HepG2 (cell line): Measurements from ENCODE around the gene TWIST2. TPM values are rescaled to one million over a fixed set of nuclear protein-coding genes. Genes with fewer than 3 reads are reported as not detected.

Experiments
- ATAC-seq: fragments of 200-7000 bp; cut with Tn5 transposase; 3 replicates; pipeline ENCODE4 v1.9.1; 2020; ENCODE audit warnings: mild to moderate bottlenecking, moderate library complexity
- BruUV-seq: library from RNA; stranded (reverse); fragments of 400-500 nt; replicated peaks from 2 replicates; lab custom pipeline; 2021; lab: Mats Ljungman, UMichigan
- CTCF ChIA-PET: fragments of 300-600 bp; formaldehyde crosslinking; extraction: SDS; loops from one replicate; lab custom pipeline; 2021; ENCODE audit warnings: low total read pairs, inconsistent platforms, low intra/inter-chr PET ratio; lab: Yijun Ruan, JAX
- POLR2A ChIA-PET: fragments of 350-600 bp; sonication (Branson Sonifier 250); formaldehyde crosslinking; loops from one replicate; lab custom pipeline; 2020; ENCODE audit warnings: antibody characterized with exemption, inconsistent platforms; lab: Yijun Ruan, JAX
- DNase-seq: peaks from one replicate; pipeline ENCODE4 v3.0.0-alpha.2; 2015; ENCODE audit warnings: low spot score
- FAIRE-seq: peaks from 3 replicates; lab custom pipeline; 2011; peaks lifted over from hg19 to GRCh38; lab: Jason Lieb, UNC
- H2AFZ ChIP-seq: one replicate; pipeline ENCODE4 v1.6.1; 2011; ENCODE audit warnings: low read length, inconsistent platforms
- H3K27ac ChIP-seq: fragments of 300-600 bp; 3 replicates; pipeline ENCODE4 v1.8.0; 2011; ENCODE audit warnings: mixed run types, mild to moderate bottlenecking, mixed read lengths, low read length, inconsistent platforms; ENCODE audit not compliant: insufficient read depth; ENCODE audit errors: extremely low read length
- H3K27me3 ChIP-seq, 2 experiments: fragments of 200-600 bp in 1 of 2; 2 replicates in 1 of 2; 3 replicates in 1 of 2; pipeline versions ENCODE4 v1.6.0 to v1.8.0; 2011; ENCODE audit warnings: low read length in 2 of 2, mild to moderate bottlenecking in 2 of 2, moderate library complexity in 2 of 2, inconsistent platforms in 1 of 2; ENCODE audit not compliant: insufficient read depth in 2 of 2, control insufficient read depth in 1 of 2
- H3K36me3 ChIP-seq, 2 experiments: fragments of 200-600 bp in 1 of 2; replicated peaks in 1 of 2; 2 replicates in 1 of 2; 3 replicates in 1 of 2; pipeline versions ENCODE4 v1.5.1 to v1.8.0; 2011; ENCODE audit warnings: low read length in 2 of 2, inconsistent platforms in 1 of 2; ENCODE audit not compliant: insufficient read depth in 2 of 2, control insufficient read depth in 1 of 2
- H3K4me1 ChIP-seq: 2 replicates; pipeline ENCODE4 v1.5.1; 2012; ENCODE audit warnings: low read length, inconsistent platforms; ENCODE audit not compliant: insufficient read depth
- H3K4me2 ChIP-seq: 2 replicates; pipeline ENCODE4 v1.6.0; 2011; ENCODE audit warnings: low read depth, low read length, inconsistent platforms
- H3K4me3 ChIP-seq, 3 experiments: fragments of 200-600 bp in 1 of 3; sonication (generic), shearing (Covaris generic) in 1 of 3; replicated peaks in 1 of 3; 2 replicates each; pipeline ENCODE4 v1.5.1; 2011 to 2016; ENCODE audit warnings: low read length in 3 of 3, inconsistent platforms in 2 of 3, low read depth in 2 of 3, mild to moderate bottlenecking in 2 of 3, control low read depth in 1 of 3, mixed read lengths in 1 of 3; ENCODE audit not compliant: insufficient read depth in 1 of 3
- H3K79me2 ChIP-seq: one replicate; pipeline ENCODE4 v1.6.1; 2011; ENCODE audit warnings: low read length, inconsistent platforms; ENCODE audit not compliant: insufficient read depth
- H3K9ac ChIP-seq: 2 replicates; pipeline ENCODE4 v1.6.0; 2011; ENCODE audit warnings: mild to moderate bottlenecking, low read depth, low read length, inconsistent platforms; ENCODE audit not compliant: insufficient read depth
- H3K9me3 ChIP-seq: 2 replicates; pipeline ENCODE4 v1.5.1; 2012; ENCODE audit warnings: mild to moderate bottlenecking, low read length
- H4K20me1 ChIP-seq: 2 replicates; pipeline ENCODE4 v1.6.0; 2011; ENCODE audit warnings: inconsistent platforms, mild to moderate bottlenecking, low read length, moderate library complexity; ENCODE audit not compliant: insufficient read depth
- CTCF ChIP-seq: sonication (generic); formaldehyde crosslinking; IDR thresholded peaks from 2 replicates; pipeline ENCODE4 v1.5.0; 2020; ENCODE audit warnings: mild to moderate bottlenecking, missing genetic modification reagents, moderate library complexity
- MLXIP ChIP-seq: sonication (generic); formaldehyde crosslinking; IDR thresholded peaks from 2 replicates; pipeline ENCODE4 v1.9.0; 2021; ENCODE audit warnings: missing genetic modification reagents, borderline replicate concordance
- ZNF703 ChIP-seq: sonication (generic); formaldehyde crosslinking; IDR thresholded peaks from 2 replicates; pipeline ENCODE4 v1.5.1; 2020; ENCODE audit warnings: missing genetic modification reagents, mild to moderate bottlenecking, moderate library complexity, borderline replicate concordance
- WGBS: methylation state at CpG from one replicate; pipeline ENCODE4 v1.1.6; 2017; ENCODE audit warnings: low lambda C conversion rate; 5-methylcytosine and 5-hydroxymethylcytosine counted together
- in situ Hi-C: cut with HindIII; loops from 2 replicates; pipeline ENCODE4 v1.10.0; 2017; ENCODE audit warnings: low pct_unique_long_range_greater_than_20kb; ENCODE audit not compliant: extremely low pct_ligation_motif_present
- intact Hi-C: fragments of 100-400 bp; cut with micrococcal nuclease; formaldehyde crosslinking; loops from one replicate; pipeline ENCODE4 v1.10.0; 2022; ENCODE audit not compliant: unreplicated experiment
- polyA plus RNA-seq, 8 experiments: library from polyadenylated mRNA; depleted of rRNA in 3 of 8; stranded (reverse) in 7 of 8; unstranded in 1 of 8; fragments of >200 nt; fragmentation: Illumina TruSeq in 4 of 8; extraction: Trizol in 4 of 8; gene quantifications; 2 replicates each; pipeline versions ENCODE4 v1.2.1 to v1.2.3, GENCODE V29; 2011 to 2016; ENCODE audit warnings: low read depth in 4 of 8, missing spikeins in 1 of 8, mixed read lengths in 1 of 8; ENCODE audit not compliant: insufficient read depth in 1 of 8
- total RNA-seq, 5 experiments: library from RNA; depleted of rRNA; stranded (reverse); fragments of >200 nt; fragmentation: Illumina TruSeq; extraction: Trizol; gene quantifications; 2 replicates each; pipeline ENCODE4 v1.2.3, GENCODE V29; 2016; ENCODE audit warnings: low read depth in 1 of 5

The TWIST2 gene
- total and polyA plus RNA-seq, 2 of the 13 experiments (the other 11 are each of a cell fraction or from before 2014, with no cell fraction given): 0.08 to 0.11 TPM

- POLR2A ChIA-PET: no interaction called here
- no peak overlapping the region for H3K4me3 ChIP-seq
- no peaks in the 10 kb centered on the region for H3K79me2 ChIP-seq
- WGBS: 16% methylated on average over 12 of the region's 12 CpGs
- intact Hi-C loops: no loop called here
- H3K36me3 ChIP-seq: no peaks in the 10 kb centered on the region
- no peak overlapping the region for H3K27ac ChIP-seq
- BruUV-seq: no TSS peak
- TF ChIP-seq CTCF (CRISPR knock-in tag) (peak; percentile 54), MLXIP (CRISPR knock-in tag) (no peak), ZNF703 (CRISPR knock-in tag) (no peak)
- TF ChIP-seq, all 625 proteins: peak for 1
- peak; percentile 84 for ATAC-seq
- Histone ChIP-seq H3K4me1 (no peaks in the 10 kb centered on the region), H4K20me1 (no peaks in the 10 kb centered on the region), H3K4me2 (no peak overlapping the region), H3K9me3 (no peaks in the 10 kb centered on the region), H3K27me3 (peaks cover 9 to 54% of the 10 kb centered on the region in 2 experiments; a peak in 4 of 5 replicates), H2AFZ (no peak overlapping the region), H3K9ac (no peak overlapping the region)
- in situ Hi-C loops: no loop called here
- no peak for DNase-seq
- CTCF ChIA-PET: no interaction called here
- FAIRE-seq: no peak
Observed at GRCh38 chr2:238954841-238955591, 107.1 kb downstream of the TWIST2 start.
